HG03521 (cell line): ENCODE data around the gene APLP1.
"Not testable (repeated sequence)": the region's sequence is repeated elsewhere in the genome, so short reads cannot be mapped to it uniquely, and the experiment has no call there.

Source experiments
- ATAC-seq: cut with Tn5 transposase; IDR thresholded peaks from one replicate; pipeline ENCODE4 v1.9.1; 2021; ENCODE audit warnings: mild to moderate bottlenecking, moderate library complexity; ENCODE audit not compliant: unreplicated experiment

Gene APLP1

DNA sequence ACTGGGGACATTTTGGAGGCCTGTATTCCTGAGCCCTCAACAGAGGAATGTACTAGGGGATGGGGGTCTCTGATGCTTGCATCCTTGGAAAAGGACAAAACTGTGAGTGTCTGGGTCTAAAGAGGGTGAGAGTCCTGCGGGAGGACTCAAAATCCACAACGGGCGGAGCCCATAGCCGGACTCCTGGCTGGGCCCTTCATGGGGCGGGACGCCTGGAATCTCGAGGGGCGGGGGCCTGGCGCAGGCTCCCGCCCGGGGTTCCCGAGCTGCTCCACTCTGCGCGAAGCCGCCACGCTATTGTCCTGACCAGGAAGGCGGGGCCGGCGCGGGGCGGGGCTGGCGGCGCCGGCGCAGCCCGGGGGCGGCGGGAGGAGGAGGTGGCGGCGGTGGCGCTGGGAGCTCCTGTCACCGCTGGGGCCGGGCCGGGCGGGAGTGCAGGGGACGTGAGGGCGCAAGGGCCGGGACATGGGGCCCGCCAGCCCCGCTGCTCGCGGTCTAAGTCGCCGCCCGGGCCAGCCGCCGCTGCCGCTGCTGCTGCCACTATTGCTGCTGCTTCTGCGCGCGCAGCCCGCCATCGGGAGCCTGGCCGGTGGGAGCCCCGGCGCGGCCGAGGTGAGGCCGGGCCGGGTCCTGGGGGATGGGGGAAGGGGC is at the start of gene APLP1:
APLP1 (plus strand) TSS at position 403 of the 651 bp plus-strand sequence; CDS start at position 466, 63 bp downstream.
- ATAC-seq: no peak

DNA sequence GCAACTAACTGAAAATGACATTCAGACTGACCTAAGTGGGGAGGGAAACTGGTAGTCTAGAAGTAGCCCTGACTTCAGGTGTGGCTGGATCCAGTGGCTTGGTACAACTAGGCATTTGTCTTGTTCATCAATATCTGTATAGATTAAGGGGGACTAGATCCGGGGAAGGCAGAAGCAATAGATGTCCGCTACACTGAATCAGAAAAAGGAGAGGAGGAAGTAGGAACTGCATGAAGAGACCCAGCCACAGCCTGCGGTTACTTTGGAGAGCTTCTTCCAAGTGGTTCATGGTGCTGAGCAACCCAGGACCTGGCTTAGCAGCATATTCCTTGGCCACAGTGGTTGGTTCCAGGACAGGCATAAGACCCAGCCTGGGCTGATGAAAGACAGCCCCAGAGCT is 45.8 kb upstream of the APLP1 start:
- ATAC-seq: no peak

DNA sequence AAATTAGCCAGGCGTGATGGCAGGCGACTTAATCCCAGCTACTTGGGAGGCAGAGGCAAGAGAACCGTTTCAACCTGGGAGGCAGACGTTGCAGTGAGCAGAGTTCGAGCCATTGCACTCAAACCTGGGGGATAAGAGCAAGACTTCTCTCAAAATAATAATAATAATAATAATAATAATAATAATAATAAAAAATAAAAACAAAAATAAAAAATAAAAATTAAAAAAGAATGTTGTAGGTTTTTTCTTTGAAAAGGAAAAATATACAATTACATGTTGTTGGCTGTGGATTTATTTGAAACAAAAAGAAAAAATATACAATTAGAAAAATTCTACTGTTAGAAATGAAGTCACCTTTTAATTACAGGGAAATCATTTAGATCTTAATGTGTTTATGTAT is 44.2 kb upstream of the APLP1 start:
- ATAC-seq: no peak

DNA sequence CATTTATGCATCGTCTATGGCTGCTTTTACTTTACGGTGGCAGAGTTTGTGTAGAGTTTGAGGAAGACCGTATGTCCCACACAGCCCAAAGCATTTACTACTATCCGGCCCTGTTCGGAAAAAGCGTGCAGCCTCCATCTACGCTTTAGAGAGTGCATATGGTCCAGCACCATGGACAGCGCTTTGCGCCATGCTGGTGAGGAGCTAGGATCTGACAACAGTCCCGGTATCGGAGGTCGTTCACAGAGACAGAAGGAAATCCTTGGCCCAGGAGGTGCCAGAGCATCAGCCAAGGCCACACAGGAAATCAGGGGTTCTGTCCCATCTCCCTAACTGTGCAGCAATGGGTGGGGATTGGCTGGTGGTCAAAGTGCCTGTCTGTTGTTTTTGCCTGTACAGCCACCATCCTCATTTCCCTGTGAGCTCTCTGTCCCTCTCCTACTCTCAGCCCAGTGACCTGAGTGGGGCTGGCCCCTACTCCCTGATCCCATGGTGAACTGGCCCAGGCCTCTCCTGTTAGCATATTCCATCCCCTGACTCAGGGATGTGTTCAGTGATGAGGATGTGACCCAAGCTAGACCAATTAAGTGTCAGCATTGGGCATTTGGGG is 39.6 kb upstream of the APLP1 start:
- no peak for ATAC-seq

DNA sequence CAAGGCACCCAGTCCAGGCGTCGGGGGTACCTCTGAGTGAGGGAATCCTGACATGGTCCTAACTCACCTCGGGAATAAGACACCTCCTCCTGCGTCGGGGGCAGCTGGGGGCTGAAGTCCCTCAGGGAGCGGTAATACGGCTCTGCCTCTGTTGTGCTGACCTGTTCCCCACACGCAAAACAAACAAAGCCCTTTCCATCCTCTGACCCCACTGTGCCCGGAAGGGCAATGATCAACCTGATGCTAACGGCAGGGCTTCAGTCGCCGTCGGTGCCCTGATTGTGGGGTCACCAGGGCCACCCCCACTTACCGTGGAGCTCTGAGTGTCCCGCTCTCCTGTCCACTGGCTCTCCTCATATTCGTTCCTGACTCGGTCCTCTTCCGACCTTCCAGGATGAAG is 37.4 kb upstream of the APLP1 start:
- ATAC-seq: no peak

DNA sequence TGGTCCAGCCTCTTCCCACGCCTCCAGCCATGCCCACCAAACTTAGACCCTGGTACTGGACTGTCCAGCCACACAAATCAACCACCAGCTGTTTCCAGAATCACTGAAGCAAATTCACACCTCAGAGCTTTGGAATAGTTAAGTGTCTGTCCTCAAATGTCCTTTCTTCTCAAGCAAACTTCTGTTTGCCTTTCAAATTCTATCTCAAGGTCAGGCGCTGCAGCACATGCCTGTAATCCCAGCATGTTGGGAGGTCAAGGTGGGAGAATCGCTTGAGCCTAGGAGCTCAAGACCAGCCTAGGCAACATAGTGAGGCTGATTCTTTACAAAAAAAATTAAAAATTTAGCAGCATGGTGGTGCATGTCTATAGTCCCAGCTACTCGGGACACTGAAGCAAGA is 36.3 kb upstream of the APLP1 start:
- ATAC-seq: no peak

DNA sequence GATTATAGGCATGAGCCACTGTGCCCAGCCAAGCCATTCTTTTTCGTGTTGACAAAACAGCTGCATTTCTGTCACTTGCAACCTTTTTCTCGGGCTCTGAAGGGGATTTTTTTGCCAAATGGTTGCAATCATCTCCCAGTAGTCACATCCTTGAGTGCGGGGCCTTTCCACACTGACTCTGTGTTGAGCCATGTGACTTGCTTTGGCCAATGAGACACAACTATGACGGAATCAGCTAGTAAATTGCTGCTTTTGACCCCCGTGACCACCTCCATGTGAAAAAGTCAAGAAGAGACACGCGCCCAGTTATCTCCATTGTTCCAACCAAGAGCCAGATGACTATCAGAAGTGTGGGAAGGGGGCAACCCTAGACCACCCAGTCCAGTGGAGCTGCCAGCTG is 34.4 kb upstream of the APLP1 start:
- no peak for ATAC-seq

DNA sequence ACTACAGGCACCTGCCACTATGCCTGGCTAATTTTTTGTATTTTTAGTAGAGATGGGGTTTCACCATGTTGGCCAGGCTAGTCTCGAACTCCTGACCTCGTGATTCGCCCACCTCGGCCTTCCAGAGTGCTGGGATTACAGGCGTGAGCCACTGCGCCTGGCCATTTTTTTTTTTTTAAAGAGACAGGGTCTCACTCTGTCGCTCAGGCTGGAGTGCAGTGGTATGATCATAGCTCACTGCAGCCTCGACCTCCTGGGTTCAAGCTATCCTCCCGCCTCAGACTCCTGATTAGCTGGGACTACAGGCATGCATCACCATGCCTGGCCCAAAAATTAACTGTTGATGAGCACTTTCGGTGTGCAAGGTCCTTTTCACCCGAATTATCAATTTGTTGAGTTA is 32.3 kb upstream of the APLP1 start:
- not testable (repeated sequence) for ATAC-seq

DNA sequence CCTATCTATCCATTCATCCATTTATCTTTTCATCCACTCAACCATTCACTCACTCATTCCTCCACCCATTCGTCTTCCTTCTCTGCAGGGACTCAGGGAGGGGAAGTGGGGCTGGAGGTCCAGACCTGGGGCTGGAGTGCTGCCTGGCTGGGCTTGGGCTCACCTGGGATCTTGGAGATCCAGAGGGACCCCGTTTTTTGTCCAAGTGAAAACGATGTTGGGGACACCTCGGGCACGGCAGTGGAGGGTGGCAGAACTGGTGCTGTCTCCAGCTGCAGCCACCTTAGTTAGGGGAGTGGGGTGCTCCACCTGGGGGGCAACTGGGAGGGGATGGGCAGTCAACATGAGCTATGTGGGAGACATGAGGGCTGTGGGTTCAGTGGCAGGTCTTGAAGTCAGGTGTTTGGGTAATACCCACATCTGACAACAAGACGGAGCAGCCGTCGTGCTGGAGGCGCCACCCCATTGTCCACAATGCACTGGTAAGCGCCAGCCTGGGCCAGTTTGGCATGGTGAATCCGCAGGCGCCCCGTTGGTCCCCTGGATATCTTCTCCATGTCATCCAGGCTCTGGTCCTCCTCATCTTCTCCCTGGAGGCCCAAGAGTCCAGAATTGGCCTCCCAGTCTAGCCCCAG is 26.3 kb upstream of the APLP1 start:
- no peak for ATAC-seq

DNA sequence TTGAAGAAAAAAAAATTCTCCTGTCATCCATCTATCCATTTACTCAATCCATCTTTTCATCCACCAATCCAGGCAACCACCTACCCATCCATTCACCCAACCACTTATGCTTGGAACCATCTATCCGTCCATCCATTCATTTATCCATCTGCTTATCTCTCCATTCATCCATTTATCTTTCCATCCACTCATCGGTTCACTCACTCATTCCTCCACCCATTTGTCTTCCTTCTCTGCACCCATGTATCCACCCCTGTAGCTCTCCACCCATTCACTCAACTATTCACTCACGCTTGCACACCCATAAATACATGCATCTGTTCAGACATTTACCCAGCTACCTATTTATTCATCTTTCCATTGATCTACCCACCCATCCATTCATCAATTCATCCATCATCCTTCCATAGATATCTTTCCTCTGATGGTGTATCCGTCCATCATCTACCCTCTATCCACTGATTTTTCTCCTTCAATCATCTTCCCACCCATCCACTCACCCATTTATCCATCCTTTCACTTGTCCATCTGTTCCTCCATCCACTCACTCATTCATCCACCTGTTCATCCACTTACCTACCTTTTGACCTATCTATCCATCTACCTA is 25.6 kb upstream of the APLP1 start:
- ATAC-seq: no peak

DNA sequence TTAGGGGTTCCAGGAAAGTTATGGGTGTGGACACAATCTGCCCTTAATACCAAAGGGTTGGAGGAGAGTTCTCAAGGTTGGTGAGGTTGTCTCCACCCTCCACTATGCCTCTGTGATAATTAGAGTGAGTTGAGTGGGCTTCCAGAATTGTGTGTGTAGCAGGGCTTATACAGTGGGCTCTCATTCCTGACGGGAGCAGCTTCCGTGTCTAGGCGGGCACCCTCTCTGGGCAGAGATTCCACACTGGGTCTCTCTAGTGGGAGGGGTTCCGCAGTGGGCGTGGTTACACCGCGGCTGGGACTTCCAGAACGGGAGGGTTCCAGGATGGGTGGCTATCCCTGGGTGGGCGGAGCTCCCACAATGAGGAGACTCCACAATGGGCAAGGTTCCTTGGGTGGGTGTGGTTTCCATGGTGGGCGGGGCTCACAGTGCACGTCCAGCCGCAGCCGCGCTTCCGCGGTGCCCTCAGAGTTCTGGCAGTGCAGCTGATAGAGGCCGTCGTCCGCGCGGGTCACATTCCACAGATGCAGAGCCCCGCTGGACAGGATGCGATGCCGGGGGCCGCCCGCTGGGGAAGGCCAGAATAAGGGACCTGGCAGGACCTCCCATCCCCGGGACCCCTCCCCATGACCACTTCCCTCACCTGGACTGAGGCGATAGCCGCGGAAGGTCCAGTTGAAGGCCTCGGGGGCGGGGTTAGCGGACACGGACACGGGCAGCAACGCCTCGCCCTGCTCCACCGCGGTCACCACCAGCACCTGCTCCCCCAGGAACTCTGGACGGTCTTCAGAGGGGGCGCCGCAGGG is 24.5 kb upstream of the APLP1 start:
- no peak for ATAC-seq

DNA sequence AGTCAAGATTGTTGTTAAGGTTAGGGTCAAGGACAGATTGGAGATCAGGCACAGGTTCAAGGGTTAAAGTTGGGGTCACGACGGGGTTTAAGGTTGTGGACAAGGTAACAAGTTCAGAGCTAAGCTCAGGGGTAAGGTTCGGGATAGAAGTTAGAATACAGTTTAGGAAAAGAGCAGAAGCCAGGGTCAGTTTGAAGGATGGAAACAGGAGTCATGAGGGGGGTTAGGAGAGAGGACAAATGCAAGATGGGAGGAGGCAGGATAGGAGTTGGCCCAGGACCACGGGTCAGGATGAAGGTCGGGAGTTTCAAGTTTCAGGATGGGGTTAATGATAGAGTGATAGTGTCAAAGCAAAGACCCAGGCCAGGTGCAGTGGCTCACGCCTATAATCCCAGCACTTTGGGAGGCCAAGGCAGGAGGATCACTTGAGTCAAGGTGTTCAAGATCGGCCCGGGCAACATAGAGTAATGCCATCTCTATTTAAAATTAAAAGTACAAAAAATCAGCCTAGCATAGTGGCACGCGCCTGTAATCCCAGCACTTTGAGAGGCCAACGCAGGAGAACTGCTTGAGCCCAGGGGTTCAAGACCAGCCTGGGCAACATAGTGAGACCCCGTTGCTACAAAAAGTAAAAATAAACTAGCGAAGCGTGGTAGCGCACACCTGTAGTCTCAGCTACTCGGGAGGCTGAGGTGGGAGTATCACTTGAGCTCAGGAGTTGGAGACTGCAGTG is 23.7 kb upstream of the APLP1 start:
- ATAC-seq: no peak

DNA sequence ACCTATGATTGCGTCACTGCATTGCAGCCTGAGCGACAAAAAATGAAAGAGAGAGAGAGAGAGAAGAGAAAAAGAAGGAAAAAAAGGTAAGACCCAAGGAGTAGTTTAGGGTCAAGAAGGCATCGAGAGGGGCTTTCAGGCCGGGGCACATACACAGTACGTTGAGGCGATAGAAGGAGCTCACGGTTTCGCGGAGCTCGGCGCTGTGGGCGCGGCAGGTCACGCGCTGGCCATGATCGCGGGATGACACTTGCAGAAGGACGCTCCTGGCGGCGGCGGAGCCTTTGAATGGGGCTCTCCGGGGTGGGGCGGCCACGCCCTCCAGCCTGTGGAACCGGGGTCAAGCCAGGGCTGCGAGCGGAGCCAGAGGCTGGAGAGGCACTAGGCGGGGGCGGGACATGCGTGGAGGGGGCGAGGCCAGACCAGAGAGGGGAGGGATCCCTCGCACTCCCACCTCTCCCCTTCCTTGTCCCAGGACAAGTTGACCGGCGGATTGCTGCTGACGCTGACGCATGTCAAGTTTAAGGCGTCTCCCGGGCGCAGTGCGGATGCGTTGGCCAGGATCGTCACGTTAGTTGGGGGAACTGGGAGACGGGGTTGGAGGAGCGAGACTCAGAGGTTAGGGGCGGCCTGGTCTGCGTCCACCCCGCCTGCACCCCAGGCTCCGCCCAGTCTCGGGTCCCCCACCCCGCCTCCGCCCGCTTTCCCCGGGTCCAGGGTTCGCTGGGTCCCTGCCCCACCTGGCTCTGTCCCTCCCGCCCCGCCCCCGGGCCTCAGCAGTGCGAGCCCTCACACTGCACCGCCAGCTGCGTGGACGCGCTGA is 22.9 kb upstream of the APLP1 start:
- ATAC-seq: no peak

DNA sequence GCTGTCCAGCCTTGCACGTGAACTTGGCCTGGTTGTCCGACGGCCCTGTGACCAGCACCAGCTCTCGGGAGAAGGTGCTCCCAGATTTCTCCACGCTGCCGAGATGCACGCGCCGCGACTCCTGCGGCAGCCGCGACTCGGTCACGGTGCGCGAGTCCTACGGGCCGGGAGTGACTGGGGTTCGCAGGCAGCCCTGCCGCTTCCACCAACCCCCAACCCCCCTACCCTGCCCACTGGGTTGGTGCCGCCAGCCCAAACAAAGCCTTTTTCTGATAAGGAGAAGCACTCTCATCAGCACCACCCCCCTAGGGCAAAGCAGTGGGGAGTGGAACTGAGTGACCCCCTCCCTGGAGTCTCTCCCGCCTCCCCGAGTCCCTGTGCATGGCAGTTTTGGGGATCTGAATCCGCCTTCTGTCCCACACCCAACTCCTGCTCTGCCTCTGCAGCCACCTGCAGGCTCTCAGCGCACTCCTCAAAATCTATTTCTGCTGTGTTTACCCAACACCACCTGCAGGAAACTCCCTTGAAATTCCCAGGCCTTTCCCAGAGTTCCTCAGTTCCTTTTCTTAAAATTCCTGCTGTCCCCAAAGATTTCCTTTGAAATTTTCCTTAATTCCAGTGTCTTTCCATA is 22.2 kb upstream of the APLP1 start:
- no peak for ATAC-seq

DNA sequence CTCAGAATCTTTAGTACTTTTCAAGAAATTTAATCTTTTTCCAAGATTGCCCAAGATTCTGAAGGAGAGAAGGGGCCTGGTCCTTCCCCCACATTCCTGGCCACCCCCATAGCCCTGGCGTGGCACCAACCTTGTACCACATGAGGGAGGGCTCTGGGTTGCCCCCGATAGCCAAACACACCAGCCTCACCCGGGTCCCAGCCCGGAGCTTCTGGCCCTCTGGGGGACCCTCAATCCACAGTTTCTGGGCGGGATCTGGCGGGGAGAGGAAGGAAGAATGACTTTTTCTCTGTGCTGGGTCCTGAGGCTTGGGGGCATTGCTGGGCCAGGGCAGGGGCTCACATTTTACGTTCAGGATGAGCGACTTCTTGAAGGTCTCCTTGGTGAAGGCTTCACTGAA is 20.5 kb upstream of the APLP1 start:
- no peak for ATAC-seq

DNA sequence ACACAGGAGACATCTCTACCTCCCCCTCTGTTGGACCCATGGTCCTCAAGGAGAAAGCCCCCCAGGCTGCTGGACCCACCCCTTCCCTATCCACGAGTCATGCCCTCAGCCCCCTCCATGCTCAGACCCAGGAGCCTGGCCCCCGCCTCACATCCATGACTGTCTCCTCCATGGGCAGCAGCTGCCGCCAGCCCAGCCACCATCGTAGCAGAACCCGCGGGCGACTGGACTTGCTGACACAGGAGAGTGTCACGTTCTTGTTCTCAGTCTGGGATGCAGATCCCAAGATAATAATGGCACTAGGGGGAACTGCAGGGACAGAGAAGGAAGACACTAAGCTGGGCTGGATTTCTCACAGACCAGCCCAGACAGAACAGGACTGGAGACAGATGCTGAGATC is 19.9 kb upstream of the APLP1 start:
- ATAC-seq: no peak

DNA sequence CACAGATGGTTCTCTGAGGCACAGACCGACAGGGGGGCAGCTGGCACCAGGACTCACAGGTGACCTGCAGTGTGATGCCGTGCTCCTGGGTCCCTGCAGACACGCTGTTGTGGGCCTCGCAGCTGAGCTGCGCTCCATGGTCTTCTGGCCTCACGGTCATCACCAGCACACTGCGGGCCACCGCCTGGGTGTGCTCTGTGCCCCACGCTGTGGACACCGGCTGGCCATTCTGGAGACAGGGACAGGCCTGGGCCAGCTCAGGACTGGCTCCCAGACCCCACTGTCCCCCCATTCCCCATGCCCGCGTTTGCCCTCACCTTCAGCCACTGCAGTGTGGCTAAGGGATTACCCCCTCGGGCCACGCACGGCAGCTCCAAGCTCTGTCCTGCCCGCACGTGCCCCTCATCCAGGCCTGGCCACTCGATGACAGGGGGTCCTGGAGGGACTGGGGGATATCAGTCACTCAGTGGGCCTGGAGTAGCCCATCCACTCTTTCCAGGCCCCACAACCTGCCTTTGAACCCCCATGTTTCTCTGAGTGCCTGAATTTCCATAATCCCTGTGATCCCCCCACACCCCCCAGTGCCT is 19.4 kb upstream of the APLP1 start:
- ATAC-seq: no peak

DNA sequence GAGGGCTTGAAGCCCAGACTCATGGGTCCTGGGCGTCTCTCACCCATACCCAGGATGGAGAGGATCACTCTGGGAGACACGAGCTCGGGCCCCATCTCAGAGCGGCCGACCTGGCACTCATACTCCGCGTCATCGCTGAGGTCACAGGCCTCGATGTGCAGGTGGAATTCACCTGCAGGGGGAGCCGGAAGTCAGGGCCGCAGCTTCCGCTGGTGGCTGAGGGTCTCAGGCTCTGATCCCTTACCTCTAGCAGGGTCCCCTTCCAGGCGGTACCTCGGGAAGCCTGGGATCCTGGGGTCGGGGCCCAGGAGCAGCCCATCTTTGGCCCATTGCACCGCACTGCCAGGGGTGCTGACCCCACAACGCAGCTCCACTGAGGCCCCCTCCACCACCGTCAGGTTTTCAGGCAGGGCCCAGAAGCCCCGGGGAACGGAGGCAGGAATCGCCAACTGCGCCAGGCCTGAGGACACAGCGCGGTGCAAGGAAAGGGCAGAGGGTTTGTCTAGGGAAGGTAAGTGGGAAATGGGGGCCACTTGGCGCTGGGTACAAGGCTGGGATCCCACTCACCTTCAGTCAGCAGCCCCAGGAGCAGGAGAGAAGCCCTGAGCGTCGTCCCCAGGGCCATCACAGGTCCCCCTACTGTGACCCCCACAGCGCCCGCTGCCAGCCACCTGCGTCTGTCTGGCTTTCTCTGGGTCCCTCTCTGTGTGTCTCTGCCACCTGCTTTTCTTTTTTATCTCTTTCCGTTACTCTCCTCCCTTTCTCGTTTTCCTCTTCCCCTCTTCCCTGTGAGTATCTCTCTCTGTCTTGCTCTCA is 17.0 kb upstream of the APLP1 start:
- ATAC-seq: no peak
